Femur (tissue), 1 donor: ENCODE measurements around the gene GPR21.

ENCODE experiments used
- DNase-seq: peaks from one replicate; pipeline ENCODE4 v3.0.0-alpha.2; 2017

Gene GPR21

GRCh38 chr9:123034881-123035510 lies 1.5 kb downstream of the GPR21 start:
- no peak for DNase-seq

- no peak for DNase-seq
Measured at GRCh38 chr9:123035791-123036190, 2.3 kb downstream of the GPR21 start.

GRCh38 chr9:123036893-123037545 lies 3.6 kb downstream of the GPR21 start:
- no peak for DNase-seq

GRCh38 chr9:123039617-123040219 lies 6.3 kb downstream of the GPR21 start:
- no peak for DNase-seq

- no peak for DNase-seq
Measured at GRCh38 chr9:123040801-123041200, 7.3 kb downstream of the GPR21 start.

GRCh38 chr9:123041489-123041888 lies 8.0 kb downstream of the GPR21 start:
- DNase-seq = no peak

GRCh38 chr9:123043081-123043939 lies 9.8 kb downstream of the GPR21 start:
- no peak for DNase-seq

GRCh38 chr9:123044586-123044985 lies 11.1 kb downstream of the GPR21 start:
- no peak for DNase-seq

- DNase-seq = no peak
Measured at GRCh38 chr9:123046406-123047195, 13.1 kb downstream of the GPR21 start.

GRCh38 chr9:123048748-123049147 lies 15.3 kb downstream of the GPR21 start:
- no peak for DNase-seq

GRCh38 chr9:123049589-123050222 lies 16.2 kb downstream of the GPR21 start:
- DNase-seq = no peak

GRCh38 chr9:123053046-123053445 lies 19.6 kb downstream of the GPR21 start:
- DNase-seq = no peak

- DNase-seq = no peak
Measured at GRCh38 chr9:123053711-123054110, 20.2 kb downstream of the GPR21 start.

- no peak for DNase-seq
Measured at GRCh38 chr9:123058834-123059233, 25.4 kb downstream of the GPR21 start.

- no peak for DNase-seq
Measured at GRCh38 chr9:123059472-123060220, 26.2 kb downstream of the GPR21 start.

- no peak for DNase-seq
Measured at GRCh38 chr9:123061216-123061615, 27.7 kb downstream of the GPR21 start.

- no peak for DNase-seq
Measured at GRCh38 chr9:123062351-123063176, 29.1 kb downstream of the GPR21 start.

- DNase-seq = no peak
Measured at GRCh38 chr9:123063177-123063598, 29.7 kb downstream of the GPR21 start.

GRCh38 chr9:123063896-123064295 lies 30.4 kb downstream of the GPR21 start:
- no peak for DNase-seq

GRCh38 chr9:123064716-123065115 lies 31.2 kb downstream of the GPR21 start:
- no peak for DNase-seq
